ENCODE data around the gene ARHGEF39.

ARHGEF39 gene

GRCh38 chr9:35664531-35665470, at the start of gene ARHGEF39:
TSS of gene ARHGEF39 (minus strand) at chr9:35665195. CDS start at chr9:35665169, 26 bp downstream.
- peak; percentile 49 to 58 for DNase-seq

GRCh38 chr9:35714123-35714522, 49.1 kb upstream of the ARHGEF39 start:
- no peak for DNase-seq

- DNase-seq = no peak
Measured at GRCh38 chr9:35713578-35713977, 48.6 kb upstream of the ARHGEF39 start.

- DNase-seq = no peak
Measured at GRCh38 chr9:35712762-35713400, 47.9 kb upstream of the ARHGEF39 start.

- DNase-seq = no peak
Measured at GRCh38 chr9:35711501-35712428, 46.8 kb upstream of the ARHGEF39 start.

- no peak for DNase-seq
Measured at GRCh38 chr9:35710818-35711500, 46.0 kb upstream of the ARHGEF39 start.

- DNase-seq = no peak
Measured at GRCh38 chr9:35708146-35708545, 43.2 kb upstream of the ARHGEF39 start.

GRCh38 chr9:35706951-35707350, 42.0 kb upstream of the ARHGEF39 start:
- DNase-seq = no peak

GRCh38 chr9:35705836-35706430, 40.9 kb upstream of the ARHGEF39 start:
- DNase-seq = no peak

GRCh38 chr9:35705372-35705771, 40.4 kb upstream of the ARHGEF39 start:
- DNase-seq = no peak

GRCh38 chr9:35703906-35704672, 39.1 kb upstream of the ARHGEF39 start:
- DNase-seq = no peak

GRCh38 chr9:35702696-35703095, 37.7 kb upstream of the ARHGEF39 start:
- DNase-seq = no peak

GRCh38 chr9:35700942-35701341, 35.9 kb upstream of the ARHGEF39 start:
- DNase-seq = no peak

- DNase-seq = no peak
Measured at GRCh38 chr9:35700031-35700430, 35.0 kb upstream of the ARHGEF39 start.

GRCh38 chr9:35698231-35698630, 33.2 kb upstream of the ARHGEF39 start:
- no peak for DNase-seq

GRCh38 chr9:35697486-35697885, 32.5 kb upstream of the ARHGEF39 start:
- DNase-seq = no peak

- DNase-seq = peak in 1 of 2 experiments; percentile 0
Measured at GRCh38 chr9:35696520-35697215, 31.7 kb upstream of the ARHGEF39 start.

GRCh38 chr9:35695943-35696401, 31.0 kb upstream of the ARHGEF39 start:
- DNase-seq = no peak

GRCh38 chr9:35691757-35692301, 26.8 kb upstream of the ARHGEF39 start:
- DNase-seq = no peak

GRCh38 chr9:35691334-35691650, 26.3 kb upstream of the ARHGEF39 start:
- no peak for DNase-seq
